ENCODE measurements around the gene UTS2R.
"Not testable (repeated sequence)": the region's sequence is repeated elsewhere in the genome, so short reads cannot be mapped to it uniquely, and the experiment has no call there.

UTS2R gene

DNA sequence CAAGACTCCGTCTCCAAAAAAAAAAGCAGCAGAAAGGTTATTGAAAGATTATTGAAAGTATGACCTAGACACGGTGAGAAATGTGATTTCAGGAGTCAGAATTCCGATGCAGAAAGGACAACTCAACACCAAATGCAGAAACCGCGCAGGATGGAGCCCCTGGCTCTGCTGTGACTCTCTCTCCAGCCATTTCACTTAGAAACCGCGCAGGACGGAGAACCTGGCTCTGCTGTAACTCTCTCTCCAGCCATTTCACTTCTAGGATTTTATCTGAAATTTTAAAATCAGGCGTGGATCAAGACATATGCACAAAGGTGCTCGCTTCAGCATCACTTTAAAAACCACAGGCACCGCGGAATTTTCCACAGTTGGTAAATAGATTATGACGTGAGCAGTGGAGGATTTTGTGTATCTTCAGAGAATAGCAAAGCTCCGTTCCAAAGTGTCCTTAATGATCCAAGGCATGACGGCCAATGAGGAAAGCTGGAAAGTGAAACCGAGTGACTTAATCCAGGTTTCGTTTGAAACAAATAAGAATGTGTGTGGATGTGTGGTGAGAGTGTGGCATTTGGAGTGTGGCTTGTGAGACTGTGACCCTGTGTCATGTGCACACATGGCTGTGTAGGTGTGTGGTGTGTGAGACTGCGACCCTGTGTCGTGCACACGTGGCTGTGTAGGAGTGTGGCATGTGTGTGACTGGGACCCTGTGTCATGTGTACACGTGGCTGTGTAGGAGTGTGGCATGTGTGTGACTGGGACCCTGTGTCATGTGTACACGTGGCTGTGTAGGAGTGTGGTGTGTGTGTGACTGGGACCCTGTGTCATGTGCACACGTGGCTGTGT lies 9.5 kb downstream of the UTS2R start:
- Histone ChIP-seq H2AFZ (ENCODE audit: low read depth, low read length) (no peak overlapping the region), H3K36me3 (ENCODE audit: insufficient read depth, low read length) (no peaks in the 10 kb centered on the region), H3K27me3 (ENCODE audit: insufficient read depth, low read length) (no peaks in the 10 kb centered on the region), H3K9me3 (ENCODE audit: low read length) (peaks cover under 1% of the 10 kb centered on the region), H3K4me1 (ENCODE audit: insufficient read depth, low read length) (peaks cover 23% of the 10 kb centered on the region), H3K4me3 (ENCODE audit: low read length) (no peak overlapping the region)

DNA sequence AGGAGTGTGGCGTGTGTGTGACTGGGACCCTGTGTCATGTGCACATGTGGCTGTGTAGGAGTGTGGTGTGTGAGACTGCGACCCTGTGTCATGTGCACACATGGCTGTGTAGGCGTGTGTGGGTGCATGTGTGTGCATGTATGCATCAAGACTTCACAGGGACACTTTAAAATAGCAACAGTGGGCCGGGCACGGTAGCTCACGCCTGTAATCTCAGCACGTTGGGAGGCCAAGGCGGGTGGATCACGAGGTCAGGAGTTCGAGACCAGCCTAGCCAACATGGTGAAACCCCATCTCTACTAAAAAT lies 10.1 kb downstream of the UTS2R start:
- H3K36me3 ChIP-seq (ENCODE audit: insufficient read depth, low read length); H3K4me3 ChIP-seq (ENCODE audit: low read length); H2AFZ ChIP-seq (ENCODE audit: low read depth, low read length); H3K27me3 ChIP-seq (ENCODE audit: insufficient read depth, low read length); H3K9me3 ChIP-seq (ENCODE audit: low read length): not testable (repeated sequence)
- H3K4me1 ChIP-seq (ENCODE audit: insufficient read depth, low read length): peaks cover 23% of the 10 kb centered on the region

DNA sequence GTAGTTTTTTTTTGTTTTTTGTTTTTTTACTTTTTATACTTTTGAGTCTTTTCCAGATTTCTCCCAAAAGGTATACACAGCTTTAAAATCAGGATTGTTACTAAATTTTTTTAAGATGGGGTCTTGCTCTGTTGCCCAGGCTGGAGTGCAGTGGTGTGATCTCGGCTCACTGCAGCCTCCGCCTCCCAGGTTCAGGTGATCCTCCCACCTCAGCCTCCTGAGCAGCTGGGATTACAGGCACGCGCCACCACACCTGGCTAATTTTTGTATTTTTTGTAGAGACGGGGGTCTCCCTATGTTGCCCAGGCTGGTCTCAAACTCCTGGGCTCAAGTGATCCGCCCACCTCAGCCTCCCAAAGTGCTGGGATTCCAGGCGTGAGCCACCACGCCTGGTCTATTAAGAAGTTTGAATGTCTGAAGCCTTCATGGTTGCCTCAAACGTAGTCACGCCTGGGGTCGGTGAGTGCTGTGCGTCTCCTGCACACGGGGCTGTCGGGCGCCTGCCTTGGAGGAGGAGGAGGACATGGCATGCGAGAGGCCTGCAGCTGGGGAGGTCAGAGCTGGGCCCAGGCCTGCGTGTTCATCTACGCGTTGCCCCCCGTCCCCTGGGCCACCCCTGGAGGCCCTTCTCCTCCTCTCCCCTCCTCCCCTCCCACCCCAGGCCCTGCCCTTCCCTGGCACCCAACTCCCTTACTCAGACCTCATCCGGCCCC lies 10.8 kb downstream of the UTS2R start:
- H2AFZ ChIP-seq (ENCODE audit: low read depth, low read length): not testable (repeated sequence)

DNA sequence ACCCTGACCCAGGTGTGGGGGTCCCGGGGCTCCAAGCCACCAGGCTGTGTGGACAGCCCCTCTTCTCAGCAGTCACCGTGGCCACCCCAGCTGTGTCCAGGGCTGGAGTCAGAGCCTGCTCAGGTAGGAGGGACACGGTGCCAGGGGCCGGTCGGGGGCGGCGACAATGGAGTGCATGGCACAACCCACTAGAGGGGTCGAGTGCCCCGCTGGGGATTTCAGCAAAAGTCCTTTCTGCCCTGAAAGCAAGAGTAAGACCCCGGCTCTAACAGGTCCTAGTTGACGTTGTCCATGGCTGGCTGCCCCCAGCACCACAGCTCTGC lies 11.3 kb downstream of the UTS2R start:
- Histone ChIP-seq H2AFZ (ENCODE audit: low read depth, low read length) (no peak overlapping the region), H3K4me3 (ENCODE audit: low read length) (no peak overlapping the region), H3K4me1 (ENCODE audit: insufficient read depth, low read length) (peaks cover 23% of the 10 kb centered on the region), H3K27me3 (ENCODE audit: insufficient read depth, low read length) (no peaks in the 10 kb centered on the region), H3K36me3 (ENCODE audit: insufficient read depth, low read length) (no peaks in the 10 kb centered on the region), H3K9me3 (ENCODE audit: low read length) (no peaks in the 10 kb centered on the region)

More for the DNA sequence above, 10.8 kb downstream of the UTS2R start:
- not testable (repeated sequence) for H3K36me3 ChIP-seq (ENCODE audit: insufficient read depth, low read length); H3K9me3 ChIP-seq (ENCODE audit: low read length); H3K4me3 ChIP-seq (ENCODE audit: low read length); H3K27me3 ChIP-seq (ENCODE audit: insufficient read depth, low read length)
- H3K4me1 ChIP-seq (ENCODE audit: insufficient read depth, low read length): peaks cover 23% of the 10 kb centered on the region

DNA sequence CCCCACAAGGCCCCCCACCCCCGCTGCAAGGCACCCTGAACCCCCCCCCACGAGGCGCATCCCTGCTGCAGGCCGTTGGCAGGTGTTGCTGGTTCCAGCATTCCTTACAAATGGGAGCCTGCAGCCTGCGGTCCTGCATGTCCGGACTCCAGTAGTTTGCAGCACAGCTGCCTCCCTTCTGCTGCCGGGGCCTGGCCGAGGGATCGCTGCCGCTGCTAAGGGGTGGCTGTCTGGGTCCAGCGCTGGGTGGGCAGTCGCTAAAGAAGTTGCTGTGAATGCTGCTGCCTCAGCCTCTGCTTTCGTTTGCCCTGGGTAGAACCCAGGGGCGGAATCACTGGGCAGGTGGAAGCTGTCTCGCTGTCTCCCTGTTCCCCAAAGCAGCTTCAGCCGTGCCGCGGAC lies 11.8 kb downstream of the UTS2R start:
- H3K4me3 ChIP-seq (ENCODE audit: low read length): no peak overlapping the region
- H2AFZ ChIP-seq (ENCODE audit: low read depth, low read length): no peak overlapping the region
- H3K36me3 ChIP-seq (ENCODE audit: insufficient read depth, low read length): no peaks in the 10 kb centered on the region
- H3K27me3 ChIP-seq (ENCODE audit: insufficient read depth, low read length): no peaks in the 10 kb centered on the region
- peaks cover 23% of the 10 kb centered on the region for H3K4me1 ChIP-seq (ENCODE audit: insufficient read depth, low read length)
- H3K9me3 ChIP-seq (ENCODE audit: low read length): no peaks in the 10 kb centered on the region

DNA sequence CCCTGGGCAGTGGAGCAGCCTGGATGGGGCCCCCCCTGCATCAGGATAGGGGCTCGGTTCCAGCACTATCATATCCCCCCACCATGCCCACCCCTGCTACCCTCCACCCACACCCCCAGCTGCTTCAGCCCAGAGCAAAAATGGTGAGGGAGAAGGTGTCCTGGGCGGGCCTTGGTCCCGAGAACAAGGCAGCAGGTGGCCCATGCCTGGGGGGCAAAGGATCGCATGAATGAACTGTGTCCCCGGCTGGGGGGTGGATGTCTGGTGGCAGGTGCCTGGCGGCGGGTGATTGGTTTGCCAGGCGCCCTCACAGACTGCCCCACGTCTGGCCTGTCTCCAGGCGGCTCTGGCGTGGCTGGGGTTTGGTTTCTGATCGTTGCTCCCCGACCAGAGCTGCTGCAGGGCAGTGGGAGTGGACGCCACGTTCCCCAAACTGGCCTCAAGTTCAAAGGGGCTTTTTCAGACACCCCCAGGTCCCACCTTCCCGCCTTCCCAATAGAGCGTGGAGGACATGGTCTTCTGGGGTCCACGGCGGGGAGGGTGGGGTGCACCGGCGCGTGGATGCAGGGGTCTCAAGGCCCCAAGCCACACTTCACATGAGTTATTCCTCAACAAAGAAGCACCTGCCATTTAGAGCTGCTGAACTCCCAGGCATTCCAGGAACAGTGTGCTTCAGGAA lies 12.6 kb downstream of the UTS2R start:
- peaks cover 23% of the 10 kb centered on the region for H3K4me1 ChIP-seq (ENCODE audit: insufficient read depth, low read length)
- H3K27me3 ChIP-seq (ENCODE audit: insufficient read depth, low read length): no peaks in the 10 kb centered on the region
- no peaks in the 10 kb centered on the region for H3K36me3 ChIP-seq (ENCODE audit: insufficient read depth, low read length)
- H2AFZ ChIP-seq (ENCODE audit: low read depth, low read length): no peak overlapping the region
- no peak overlapping the region for H3K4me3 ChIP-seq (ENCODE audit: low read length)
- no peaks in the 10 kb centered on the region for H3K9me3 ChIP-seq (ENCODE audit: low read length)

DNA sequence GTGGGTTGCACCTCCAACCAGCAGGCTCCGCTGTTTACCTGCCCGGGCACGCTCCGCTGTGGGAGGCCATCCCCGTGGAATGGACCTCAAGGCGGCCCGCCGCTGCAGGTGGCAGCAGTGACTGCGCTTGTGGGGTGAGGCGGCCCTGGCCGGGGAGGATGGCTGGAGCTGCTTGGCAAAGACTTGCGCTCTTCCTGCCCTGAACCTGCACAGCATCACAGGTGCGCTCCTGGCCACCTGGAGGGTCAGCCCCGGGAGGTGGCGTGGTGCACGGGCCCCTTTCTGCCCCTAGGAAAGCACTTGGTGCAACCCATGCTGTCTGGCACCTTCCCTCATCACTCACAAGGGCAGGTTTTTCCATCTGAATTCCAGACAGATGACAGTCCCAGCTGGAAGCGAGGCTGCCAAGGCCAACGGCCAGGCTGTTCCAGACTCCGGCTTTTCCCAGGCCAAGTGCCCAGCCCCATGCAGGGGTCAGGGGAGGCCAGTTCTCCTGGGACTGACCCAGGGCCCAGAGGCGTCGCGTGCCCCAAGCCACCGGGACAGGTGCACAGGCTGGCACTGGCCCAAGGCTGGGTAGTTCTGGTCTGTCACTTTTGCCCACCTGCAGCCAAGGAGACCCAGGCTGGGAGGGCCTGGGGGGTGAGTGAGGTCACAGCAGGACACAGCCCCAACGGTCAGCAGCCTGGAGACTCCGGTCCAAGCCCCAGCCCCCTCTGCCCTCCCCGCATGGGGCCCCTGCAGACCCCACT lies 13.3 kb downstream of the UTS2R start:
- Histone ChIP-seq H3K27me3 (ENCODE audit: insufficient read depth, low read length) (no peaks in the 10 kb centered on the region), H3K4me1 (ENCODE audit: insufficient read depth, low read length) (peaks cover 23% of the 10 kb centered on the region), H2AFZ (ENCODE audit: low read depth, low read length) (no peak overlapping the region), H3K36me3 (ENCODE audit: insufficient read depth, low read length) (no peaks in the 10 kb centered on the region), H3K9me3 (ENCODE audit: low read length) (no peaks in the 10 kb centered on the region), H3K4me3 (ENCODE audit: low read length) (no peak overlapping the region)

DNA sequence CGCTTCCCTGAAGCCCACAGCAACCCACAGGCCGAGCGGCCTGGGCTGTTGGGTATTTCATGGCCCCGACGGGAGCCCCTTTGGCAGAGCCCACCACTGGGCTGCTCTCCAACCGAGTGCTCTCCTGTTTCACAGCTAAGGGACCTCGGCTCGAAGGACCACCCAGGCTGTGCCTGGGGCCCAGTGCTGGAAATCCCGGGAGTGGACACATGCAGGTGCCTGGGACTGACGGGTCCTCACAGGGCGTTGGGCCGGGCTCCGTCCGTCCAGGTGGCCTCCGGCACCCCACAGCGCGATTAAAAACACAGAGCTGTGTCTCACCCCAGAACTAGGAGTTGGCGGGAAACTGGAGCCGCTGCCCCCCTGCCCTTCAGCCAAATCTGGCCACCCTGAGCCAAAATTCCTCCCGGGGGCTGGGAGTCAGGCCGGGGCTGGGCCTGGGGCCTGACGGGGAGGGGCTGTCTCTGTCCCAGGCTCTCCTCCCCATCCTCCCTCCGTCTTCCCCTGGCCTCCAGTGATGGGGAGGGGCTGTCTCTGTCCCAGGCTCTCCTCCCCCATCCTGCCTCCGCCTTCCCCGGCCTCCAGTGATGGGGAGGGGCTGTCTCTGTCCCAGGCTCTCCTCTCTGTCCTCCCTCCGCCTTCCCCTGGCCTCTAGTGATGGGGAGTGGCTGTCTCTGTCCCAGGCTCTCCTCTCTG lies 14.1 kb downstream of the UTS2R start:
- Histone ChIP-seq H3K27me3 (ENCODE audit: insufficient read depth, low read length) (no peaks in the 10 kb centered on the region), H3K4me1 (ENCODE audit: insufficient read depth, low read length) (peaks cover 23% of the 10 kb centered on the region), H3K36me3 (ENCODE audit: insufficient read depth, low read length) (peaks cover 3% of the 10 kb centered on the region), H3K4me3 (ENCODE audit: low read length) (no peak overlapping the region), H3K9me3 (ENCODE audit: low read length) (no peaks in the 10 kb centered on the region), H2AFZ (ENCODE audit: low read depth, low read length) (no peak overlapping the region)

DNA sequence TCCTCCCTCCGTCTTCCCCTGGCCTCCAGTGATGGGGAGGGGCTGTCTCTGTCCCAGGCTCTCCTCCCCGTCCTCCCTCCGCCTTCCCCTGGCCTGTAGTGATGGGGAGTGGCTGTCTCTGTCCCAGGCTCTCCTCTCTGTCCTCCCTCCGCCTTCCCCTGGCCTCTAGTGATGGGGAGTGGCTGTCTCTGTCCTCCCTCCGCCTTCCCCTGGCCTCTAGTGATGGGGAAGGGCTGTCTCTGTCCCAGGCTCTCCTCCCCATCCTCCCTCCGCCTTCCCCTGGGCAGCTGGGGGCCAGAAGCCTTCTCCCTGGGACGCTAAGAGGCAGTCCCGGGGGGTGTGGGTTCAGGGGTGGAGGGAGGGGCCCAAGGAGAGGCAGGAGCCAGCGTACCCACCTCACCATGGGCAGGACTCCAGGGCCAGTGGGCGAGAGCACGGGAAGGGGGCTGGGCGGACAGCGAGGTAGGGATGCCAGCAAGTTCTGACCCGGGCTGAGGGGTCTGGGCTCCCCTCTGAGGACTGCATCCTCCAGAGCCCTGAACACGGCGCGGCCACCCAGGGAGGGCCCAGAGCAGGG lies 14.8 kb downstream of the UTS2R start:
- Histone ChIP-seq H3K27me3 (ENCODE audit: insufficient read depth, low read length) (no peaks in the 10 kb centered on the region), H3K36me3 (ENCODE audit: insufficient read depth, low read length) (peaks cover 5% of the 10 kb centered on the region), H2AFZ (ENCODE audit: low read depth, low read length) (no peak overlapping the region), H3K4me3 (ENCODE audit: low read length) (no peak overlapping the region), H3K9me3 (ENCODE audit: low read length) (no peaks in the 10 kb centered on the region), H3K4me1 (ENCODE audit: insufficient read depth, low read length) (peaks cover 23% of the 10 kb centered on the region)

DNA sequence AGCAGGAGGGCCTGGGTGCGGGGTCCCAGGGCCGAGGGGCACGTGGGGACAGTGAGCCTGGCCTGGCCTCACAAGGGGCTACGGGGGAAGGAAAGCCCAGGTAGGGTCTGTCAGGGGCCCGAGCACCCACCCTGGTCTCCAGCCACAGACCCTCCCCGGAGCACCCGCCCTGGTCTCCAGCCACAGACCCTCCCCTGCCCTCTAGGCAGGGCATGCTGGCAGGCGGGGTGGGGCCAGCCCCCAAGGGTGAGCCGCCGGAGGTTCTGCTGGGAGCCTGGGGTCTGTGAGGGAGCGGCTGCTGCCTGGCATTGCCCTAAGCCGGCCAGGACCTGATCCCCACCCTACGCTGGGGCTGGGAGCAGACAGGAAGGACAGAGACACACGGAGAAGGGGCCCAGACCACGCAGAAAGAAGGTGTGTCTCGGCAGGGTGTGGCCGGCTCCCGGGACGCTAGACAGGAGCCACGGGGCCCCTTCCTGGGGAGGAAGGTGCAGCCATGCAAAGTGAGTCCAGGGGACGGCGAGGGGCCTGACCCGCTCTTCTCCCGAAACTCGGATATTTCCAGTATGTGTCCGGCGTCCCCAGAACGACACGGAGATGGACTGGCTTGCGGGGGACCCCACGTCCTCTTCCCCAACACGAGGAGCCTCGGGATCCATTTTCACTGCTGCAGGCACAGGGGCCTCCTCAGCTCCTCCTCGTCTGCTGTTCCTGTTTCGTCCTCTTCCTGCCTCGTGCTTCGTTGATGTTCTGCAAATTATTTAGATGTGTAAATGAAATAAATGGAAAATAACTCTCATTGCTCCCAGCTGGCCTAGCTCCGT lies 15.5 kb downstream of the UTS2R start:
- no peaks in the 10 kb centered on the region for H3K27me3 ChIP-seq (ENCODE audit: insufficient read depth, low read length)
- peaks cover 8% of the 10 kb centered on the region for H3K36me3 ChIP-seq (ENCODE audit: insufficient read depth, low read length)
- H3K9me3 ChIP-seq (ENCODE audit: low read length): no peaks in the 10 kb centered on the region
- H3K4me1 ChIP-seq (ENCODE audit: insufficient read depth, low read length): peaks cover 23% of the 10 kb centered on the region
- H2AFZ ChIP-seq (ENCODE audit: low read depth, low read length): no peak overlapping the region
- no peak overlapping the region for H3K4me3 ChIP-seq (ENCODE audit: low read length)

DNA sequence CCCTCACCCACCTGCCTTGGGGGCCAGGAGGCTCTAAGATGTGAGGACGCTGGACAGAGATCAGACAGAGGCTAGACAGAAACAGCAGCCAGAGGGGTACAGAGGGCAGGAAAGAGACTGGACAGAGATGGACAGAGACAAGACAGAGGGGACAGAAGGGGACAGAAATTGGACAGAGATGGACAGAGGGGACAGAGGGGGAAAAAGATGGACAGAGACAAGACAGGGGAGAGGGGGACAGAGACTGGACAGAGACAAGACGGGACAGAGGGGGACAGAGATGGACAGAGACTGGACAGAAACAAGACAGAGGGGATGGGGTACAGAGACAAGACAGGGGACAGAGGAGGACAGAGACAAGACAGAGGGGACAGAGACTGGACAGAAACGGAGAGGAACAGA lies 16.1 kb downstream of the UTS2R start:
- H2AFZ ChIP-seq (ENCODE audit: low read depth, low read length): no peak overlapping the region
- peaks cover 14% of the 10 kb centered on the region for H3K36me3 ChIP-seq (ENCODE audit: insufficient read depth, low read length)
- no peak overlapping the region for H3K4me3 ChIP-seq (ENCODE audit: low read length)
- peaks cover 23% of the 10 kb centered on the region for H3K4me1 ChIP-seq (ENCODE audit: insufficient read depth, low read length)
- H3K9me3 ChIP-seq (ENCODE audit: low read length): no peaks in the 10 kb centered on the region
- no peaks in the 10 kb centered on the region for H3K27me3 ChIP-seq (ENCODE audit: insufficient read depth, low read length)
